CD4-positive, CD25-positive, alpha-beta regulatory T cell (primary cell): ENCODE results near the gene SMG6. TPM values are rescaled to one million over a fixed set of nuclear protein-coding genes. Genes with fewer than 3 reads are reported as not detected.
A peak's percentile ranks its signal among the peaks of the same experiment; 100 is the strongest.

ENCODE experiments used
- ATAC-seq, 2 donors: fragments of 150-1000 bp; cut with Tn5 transposase; one replicate each; pipeline ENCODE4 v1.10.0; 2021; ENCODE audit warnings: low read depth in 2 of 2, moderate number of reproducible peaks in 2 of 2, moderate library complexity in 1 of 2
- DNase-seq, 3 donors: peaks; one replicate each; pipeline versions ENCODE4 v3.0.0 to v3.0.0-alpha.2; 2012 to 2022; ENCODE audit warnings: mixed read lengths in 1 of 3
- H3K27ac ChIP-seq: one replicate; pipeline ENCODE4 v1.7.0; 2013; ENCODE audit warnings: mild to moderate bottlenecking, low read length; ENCODE audit not compliant: insufficient read depth, poor library complexity, severe bottlenecking
- H3K27me3 ChIP-seq: one replicate; pipeline ENCODE4 v1.7.0; 2013; ENCODE audit warnings: low read length; ENCODE audit not compliant: control insufficient read depth, insufficient read depth
- H3K36me3 ChIP-seq: one replicate; pipeline ENCODE4 v1.7.0; 2013; ENCODE audit warnings: mild to moderate bottlenecking, low read length, moderate library complexity; ENCODE audit not compliant: control insufficient read depth, insufficient read depth
- H3K4me1 ChIP-seq: 2 replicates; pipeline ENCODE4 v1.7.0; 2013; ENCODE audit warnings: mild to moderate bottlenecking, low read length; ENCODE audit not compliant: insufficient read depth, control insufficient read depth, poor library complexity, severe bottlenecking
- H3K4me3 ChIP-seq: one replicate; pipeline ENCODE4 v1.7.0; 2013; ENCODE audit warnings: low read depth, mild to moderate bottlenecking, low read length, moderate library complexity
- H3K9me3 ChIP-seq, 2 experiments: 1 replicate in 1 of 2; 2 replicates in 1 of 2; pipeline ENCODE4 v1.7.0; 2013; ENCODE audit warnings: low read length in 2 of 2, mild to moderate bottlenecking in 1 of 2, moderate library complexity in 1 of 2; ENCODE audit not compliant: control insufficient read depth in 2 of 2
- H3K27ac Mint-ChIP-seq, 3 donors: one replicate each; pipeline ENCODE4 v1.8.0; 2020 to 2022; ENCODE audit warnings: mild to moderate bottlenecking in 3 of 3, mixed read lengths in 3 of 3, moderate library complexity in 2 of 3
- H3K27me3 Mint-ChIP-seq: one replicate; pipeline ENCODE4 v1.8.0; 2022; ENCODE audit warnings: mild to moderate bottlenecking, mixed read lengths
- H3K36me3 Mint-ChIP-seq: one replicate; pipeline ENCODE4 v1.8.0; 2020; ENCODE audit warnings: mixed read lengths
- H3K4me1 Mint-ChIP-seq, 4 donors: one replicate each; pipeline ENCODE4 v1.8.0; 2020 to 2022; ENCODE audit warnings: mixed read lengths in 4 of 4, mild to moderate bottlenecking in 1 of 4
- H3K4me3 Mint-ChIP-seq, 4 donors: one replicate each; pipeline ENCODE4 v1.8.0; 2020 to 2022; ENCODE audit warnings: mild to moderate bottlenecking in 4 of 4, mixed read lengths in 4 of 4, moderate library complexity in 3 of 4
- H3K9me3 Mint-ChIP-seq, 7 donors: one replicate each; pipeline ENCODE4 v1.8.0; 2020 to 2022; ENCODE audit warnings: mixed read lengths in 7 of 7, mild to moderate bottlenecking in 3 of 7, moderate library complexity in 2 of 7
- polyA plus RNA-seq, 4 donors: library from polyadenylated mRNA; unstranded; fragments of 300-500 nt; fragmentation: Illumina TruSeq; gene quantifications; one replicate each; pipeline ENCODE4 v1.2.3, GENCODE V29; 2021
- total RNA-seq: library from RNA; stranded (reverse); gene quantifications from one replicate; pipeline ENCODE4 v1.2.3, GENCODE V29; 2022

The SMG6 gene
- total and polyA plus RNA-seq, 5 donors from 2014 or later, result 3.3 to 42.9 (median 4.9) TPM

GRCh38 chr17:2299136-2299535, 4.4 kb downstream of the SMG6 start:
- Mint-ChIP-seq H3K27ac (no peak overlapping the region), H3K4me1 (peaks cover 27 to 69% (median 46%) of the 10 kb centered on the region in 4 donors), H3K9me3 (no peaks in the 10 kb centered on the region), H3K36me3 (peaks cover 47% of the 10 kb centered on the region), H3K4me3 (no peak overlapping the region), H3K27me3 (no peaks in the 10 kb centered on the region)
- Histone ChIP-seq H3K4me3 (no peak overlapping the region), H3K27ac (no peak overlapping the region), H3K9me3 (no peaks in the 10 kb centered on the region), H3K27me3 (no peaks in the 10 kb centered on the region), H3K36me3 (peaks cover 57% of the 10 kb centered on the region), H3K4me1 (peaks cover 20% of the 10 kb centered on the region)
- no peak for DNase-seq
- no peak for ATAC-seq

- Mint-ChIP-seq H3K27ac (no peak overlapping the region), H3K36me3 (peaks cover 57% of the 10 kb centered on the region), H3K27me3 (peaks cover 5% of the 10 kb centered on the region), H3K4me3 (no peak overlapping the region), H3K4me1 (peaks cover 28 to 63% (median 49%) of the 10 kb centered on the region in 4 donors), H3K9me3 (no peaks in the 10 kb centered on the region)
- Histone ChIP-seq H3K9me3 (no peaks in the 10 kb centered on the region), H3K36me3 (peaks cover 76% of the 10 kb centered on the region), H3K27me3 (no peaks in the 10 kb centered on the region), H3K4me1 (peaks cover 10% of the 10 kb centered on the region), H3K4me3 (no peak overlapping the region), H3K27ac (no peak overlapping the region)
- ATAC-seq (no peak), DNase-seq (no peak)
Measured at GRCh38 chr17:2297023-2297422, 6.6 kb downstream of the SMG6 start.

GRCh38 chr17:2295575-2295974, 8.0 kb downstream of the SMG6 start:
- Histone ChIP-seq H3K27ac (no peak overlapping the region), H3K4me3 (no peak overlapping the region), H3K27me3 (no peaks in the 10 kb centered on the region), H3K4me1 (no peaks in the 10 kb centered on the region), H3K9me3 (no peaks in the 10 kb centered on the region), H3K36me3 (peaks cover 89% of the 10 kb centered on the region)
- Mint-ChIP-seq H3K36me3 (peaks cover 62% of the 10 kb centered on the region), H3K27me3 (peaks cover 5% of the 10 kb centered on the region), H3K27ac (peak overlapping the region; percentile 6 to 81 (median 56)), H3K4me1 (peaks cover 25 to 49% (median 43%) of the 10 kb centered on the region in 4 donors), H3K4me3 (no peak overlapping the region), H3K9me3 (no peaks in the 10 kb centered on the region)
- no peak for DNase-seq
- ATAC-seq, result no peak

- ATAC-seq, result no peak
- Histone ChIP-seq H3K27ac (no peak overlapping the region), H3K4me1 (no peaks in the 10 kb centered on the region), H3K4me3 (no peak overlapping the region), H3K27me3 (no peaks in the 10 kb centered on the region), H3K36me3 (peaks cover 86% of the 10 kb centered on the region), H3K9me3 (no peaks in the 10 kb centered on the region)
- Mint-ChIP-seq H3K27me3 (peaks cover 5% of the 10 kb centered on the region), H3K4me3 (no peak overlapping the region), H3K4me1 (peaks cover 20 to 33% (median 27%) of the 10 kb centered on the region in 4 donors), H3K36me3 (peaks cover 53% of the 10 kb centered on the region), H3K27ac (peak overlapping the region in 1 of 3 donors; percentile 73), H3K9me3 (no peaks in the 10 kb centered on the region)
- no peak for DNase-seq
Measured at GRCh38 chr17:2292100-2292499, 11.5 kb downstream of the SMG6 start.

GRCh38 chr17:2289878-2290478, 13.6 kb downstream of the SMG6 start:
- no peaks in the 10 kb centered on the region for H3K27me3 ChIP-seq
- peaks cover 36% of the 10 kb centered on the region for H3K36me3 Mint-ChIP-seq
- no peak overlapping the region for H3K4me3 ChIP-seq
- H3K36me3 ChIP-seq, result peaks cover 83% of the 10 kb centered on the region
- DNase-seq (no peak), ATAC-seq (no peak)
- peaks cover 9 to 21% (median 14%) of the 10 kb centered on the region in 4 donors for H3K4me1 Mint-ChIP-seq
- no peaks in the 10 kb centered on the region for H3K9me3 ChIP-seq
- H3K27ac Mint-ChIP-seq, result no peak overlapping the region
- H3K4me1 ChIP-seq, result no peaks in the 10 kb centered on the region
- peaks cover 5% of the 10 kb centered on the region for H3K27me3 Mint-ChIP-seq
- no peak overlapping the region for H3K4me3 Mint-ChIP-seq
- no peaks in the 10 kb centered on the region for H3K9me3 Mint-ChIP-seq
- H3K27ac ChIP-seq, result no peak overlapping the region

- Histone ChIP-seq H3K27ac (no peak overlapping the region), H3K4me1 (no peaks in the 10 kb centered on the region), H3K36me3 (peaks cover 79% of the 10 kb centered on the region), H3K27me3 (no peaks in the 10 kb centered on the region), H3K9me3 (no peaks in the 10 kb centered on the region), H3K4me3 (no peak overlapping the region)
- no peak overlapping the region for H3K4me3 Mint-ChIP-seq
- no peaks in the 10 kb centered on the region for H3K9me3 Mint-ChIP-seq
- H3K27me3 Mint-ChIP-seq, result no peaks in the 10 kb centered on the region
- ATAC-seq (no peak), DNase-seq (no peak)
- peaks cover 52% of the 10 kb centered on the region for H3K36me3 Mint-ChIP-seq
- H3K4me1 Mint-ChIP-seq, result peaks cover 2 to 10% (median 7%) of the 10 kb centered on the region in 4 donors
- H3K27ac Mint-ChIP-seq, result no peak overlapping the region
Measured at GRCh38 chr17:2283302-2283701, 20.3 kb downstream of the SMG6 start.

GRCh38 chr17:2282297-2282873, 21.2 kb downstream of the SMG6 start:
- H3K4me1 Mint-ChIP-seq, result peaks cover 2 to 10% (median 5%) of the 10 kb centered on the region in 4 donors
- no peaks in the 10 kb centered on the region for H3K4me1 ChIP-seq
- no peak for ATAC-seq
- peaks cover 48% of the 10 kb centered on the region for H3K36me3 Mint-ChIP-seq
- H3K27ac ChIP-seq, result no peak overlapping the region
- H3K4me3 ChIP-seq, result no peak overlapping the region
- no peaks in the 10 kb centered on the region for H3K9me3 Mint-ChIP-seq
- no peaks in the 10 kb centered on the region for H3K27me3 ChIP-seq
- peak in 2 of 3 donors; percentile 66 to 71 for DNase-seq
- peak overlapping the region in 2 of 3 donors; percentile 45 to 83 for H3K27ac Mint-ChIP-seq
- H3K4me3 Mint-ChIP-seq, result no peak overlapping the region
- no peaks in the 10 kb centered on the region for H3K9me3 ChIP-seq
- H3K27me3 Mint-ChIP-seq, result no peaks in the 10 kb centered on the region
- H3K36me3 ChIP-seq, result peaks cover 73% of the 10 kb centered on the region

GRCh38 chr17:2279707-2280106, 23.9 kb downstream of the SMG6 start:
- H3K9me3 Mint-ChIP-seq, result no peaks in the 10 kb centered on the region
- Histone ChIP-seq H3K36me3 (peaks cover 63% of the 10 kb centered on the region), H3K4me3 (no peak overlapping the region), H3K4me1 (no peaks in the 10 kb centered on the region), H3K9me3 (no peaks in the 10 kb centered on the region), H3K27ac (no peak overlapping the region), H3K27me3 (no peaks in the 10 kb centered on the region)
- H3K27ac Mint-ChIP-seq, result no peak overlapping the region
- ATAC-seq (no peak), DNase-seq (no peak)
- peaks cover 60% of the 10 kb centered on the region for H3K36me3 Mint-ChIP-seq
- H3K4me1 Mint-ChIP-seq, result peaks cover 0 to 12% (median 9%) of the 10 kb centered on the region in 4 donors
- H3K27me3 Mint-ChIP-seq, result no peaks in the 10 kb centered on the region
- no peak overlapping the region for H3K4me3 Mint-ChIP-seq
